Ovary (tissue), 9 donors: ENCODE measurements around the gene TRIM32. TPM values are rescaled to one million over a fixed set of nuclear protein-coding genes. Genes with fewer than 3 reads are reported as not detected.

Experiments used
- DNase-seq, 5 donors: peaks; one replicate each; pipeline ENCODE4 v3.0.0-alpha.2; 2019 to 2020
- H3K27ac ChIP-seq, 2 donors: fragments of 200-600 bp; one replicate each; pipeline versions ENCODE4 v1.5.1 to v1.8.0; 2019 to 2022
- H3K27me3 ChIP-seq: fragments of 200-600 bp; one replicate; pipeline ENCODE4 v1.8.0; 2022
- H3K36me3 ChIP-seq: fragments of 200-600 bp; sonication (generic); one replicate; pipeline ENCODE4 v1.5.1; 2019
- H3K4me1 ChIP-seq: one replicate; pipeline ENCODE4 v1.8.1; 2013; ENCODE audit warnings: mild to moderate bottlenecking, moderate library complexity; ENCODE audit not compliant: insufficient read depth
- H3K4me3 ChIP-seq: fragments of 200-600 bp; sonication (generic); one replicate; pipeline ENCODE4 v1.5.1; 2017
- H3K9me3 ChIP-seq, 2 donors: fragments of 200-600 bp in 1 of 2; sonication (generic) in 1 of 2; one replicate each; pipeline versions ENCODE4 v1.5.1 to v1.8.1; 2013 to 2019; ENCODE audit warnings: mild to moderate bottlenecking in 1 of 2, moderate library complexity in 1 of 2
- EP300 ChIP-seq: sonication (generic); formaldehyde crosslinking; IDR thresholded peaks from one replicate; pipeline ENCODE4 v1.6.1; 2017; ENCODE audit warnings: antibody characterized with exemption
- POLR2A ChIP-seq: fragments of 450-650 bp; IDR thresholded peaks from one replicate; pipeline ENCODE4 v1.6.1; 2017; ENCODE audit warnings: antibody characterized with exemption, mild to moderate bottlenecking, moderate library complexity
- WGBS, 3 donors: extraction: QIAGEN DNeasy Blood & Tissue Kit in 1 of 3; methylation state at CpG; one replicate each; pipeline versions ENCODE4 v1.1.5 to v1.1.7; 2013 to 2017; 5-methylcytosine and 5-hydroxymethylcytosine counted together
- intact Hi-C, 4 donors: fragments of 100-400 bp; cut with DNase I; formaldehyde crosslinking; loops; one replicate each; pipeline versions ENCODE4 v1.11.0 to v1.15.1; 2022 to 2023
- polyA plus RNA-seq, 2 donors: library from polyadenylated mRNA; stranded (reverse); fragments of 200-250 nt in 1 of 2; fragments of 350-450 nt in 1 of 2; fragmentation: Illumina TruSeq in 1 of 2; extraction: RNeasy Lipid Tissue Mini Kit (QIAGEN cat#74804) in 1 of 2; gene quantifications; one replicate each; pipeline ENCODE4 v1.2.3, GENCODE V29; 2013 to 2014
- total RNA-seq, 7 donors: library from RNA; depleted of rRNA in 2 of 7; stranded (reverse); fragments of >200 nt in 2 of 7; fragmentation: NEBNext Ultra II Directional in 3 of 7; extraction: Animal tissue kit (Norgen Biotek cat#: 25700) in 3 of 7; gene quantifications; one replicate each; pipeline versions ENCODE4 v1.1.0 to v1.2.4, GENCODE V29; 2016 to 2023
- TF ChIP-seq, protein P1 (sequence below), 3 donors: fragments of 450-650 bp in 2 of 3; fragments of 200-600 bp in 1 of 3; IDR thresholded peaks; one replicate each; pipeline versions ENCODE4 v1.5.1 to v1.8.0; 2016 to 2022; ENCODE audit warnings: antibody characterized with exemption in 3 of 3, mild to moderate bottlenecking in 1 of 3
- donor health status: DM: no; HTN: no; CAD: no; lungs with moderate emphysema.
- donor health status: DM: no; HTN: no; CAD: no.
- donor health status: Bipolar disorder and iron deficiency.
- donor health status: DM: yes; HTN: yes; CAD: no.
- donor health status: DM: no; HTN: no; CAD: no.
- donor health status: DM: yes; HTN: yes; CAD: no.

The TRIM32 gene
- total and polyA plus RNA-seq, 9 donors = 7.0 to 29.2 (median 22.1) TPM

DNA sequence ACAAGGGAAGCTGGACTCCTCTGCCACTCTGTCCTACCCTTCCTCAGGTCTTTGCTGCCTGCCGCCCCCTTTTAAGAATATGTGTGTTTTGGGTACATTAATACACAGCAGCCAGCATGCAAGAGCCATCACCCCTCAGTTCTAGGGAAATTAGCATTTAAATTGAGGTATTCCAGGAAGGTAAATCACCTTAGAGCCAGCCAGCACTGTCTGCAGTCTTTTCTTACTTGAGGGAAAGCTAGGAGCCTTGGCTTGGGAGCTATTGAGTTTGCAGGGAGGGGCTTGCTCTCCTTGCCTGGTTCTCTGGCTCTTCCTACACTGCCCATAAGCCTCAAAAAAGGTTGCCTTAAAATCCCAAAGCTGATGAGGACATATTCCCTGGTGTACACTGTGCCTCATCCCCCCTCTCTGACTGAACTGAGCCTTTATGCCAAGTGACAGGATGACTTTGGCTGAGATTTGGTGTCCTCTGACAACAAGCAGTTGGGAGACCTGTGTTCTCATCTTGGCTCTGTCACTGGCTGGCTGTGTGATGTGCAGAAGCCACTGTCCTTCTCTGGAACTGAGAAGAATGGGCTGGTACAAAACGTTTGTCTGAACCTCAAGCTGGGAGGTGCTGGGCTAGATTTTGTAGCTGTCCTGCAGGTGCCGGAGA, 54.1 kb downstream of the TRIM32 start:
- intact Hi-C loops = no loop called here
- no peaks in the 10 kb centered on the region for H3K36me3 ChIP-seq
- no peak overlapping the region for H3K27ac ChIP-seq
- H3K4me1 ChIP-seq = no peaks in the 10 kb centered on the region
- no peak overlapping the region for H3K4me3 ChIP-seq
- H3K9me3 ChIP-seq = no peaks in the 10 kb centered on the region
- DNase-seq = no peak
- WGBS, 3 donors = 78 to 86% (median 81%) methylated on average over 3 of the region's 3 CpGs
- no peak for TF ChIP-seq EP300
- TF ChIP-seq, protein P1, sequence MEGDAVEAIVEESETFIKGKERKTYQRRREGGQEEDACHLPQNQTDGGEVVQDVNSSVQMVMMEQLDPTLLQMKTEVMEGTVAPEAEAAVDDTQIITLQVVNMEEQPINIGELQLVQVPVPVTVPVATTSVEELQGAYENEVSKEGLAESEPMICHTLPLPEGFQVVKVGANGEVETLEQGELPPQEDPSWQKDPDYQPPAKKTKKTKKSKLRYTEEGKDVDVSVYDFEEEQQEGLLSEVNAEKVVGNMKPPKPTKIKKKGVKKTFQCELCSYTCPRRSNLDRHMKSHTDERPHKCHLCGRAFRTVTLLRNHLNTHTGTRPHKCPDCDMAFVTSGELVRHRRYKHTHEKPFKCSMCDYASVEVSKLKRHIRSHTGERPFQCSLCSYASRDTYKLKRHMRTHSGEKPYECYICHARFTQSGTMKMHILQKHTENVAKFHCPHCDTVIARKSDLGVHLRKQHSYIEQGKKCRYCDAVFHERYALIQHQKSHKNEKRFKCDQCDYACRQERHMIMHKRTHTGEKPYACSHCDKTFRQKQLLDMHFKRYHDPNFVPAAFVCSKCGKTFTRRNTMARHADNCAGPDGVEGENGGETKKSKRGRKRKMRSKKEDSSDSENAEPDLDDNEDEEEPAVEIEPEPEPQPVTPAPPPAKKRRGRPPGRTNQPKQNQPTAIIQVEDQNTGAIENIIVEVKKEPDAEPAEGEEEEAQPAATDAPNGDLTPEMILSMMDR (IDR thresholded peaks at IDR 0.05) = no peak
- TF ChIP-seq POLR2A = no peak
- H3K27me3 ChIP-seq = no peaks in the 10 kb centered on the region

DNA sequence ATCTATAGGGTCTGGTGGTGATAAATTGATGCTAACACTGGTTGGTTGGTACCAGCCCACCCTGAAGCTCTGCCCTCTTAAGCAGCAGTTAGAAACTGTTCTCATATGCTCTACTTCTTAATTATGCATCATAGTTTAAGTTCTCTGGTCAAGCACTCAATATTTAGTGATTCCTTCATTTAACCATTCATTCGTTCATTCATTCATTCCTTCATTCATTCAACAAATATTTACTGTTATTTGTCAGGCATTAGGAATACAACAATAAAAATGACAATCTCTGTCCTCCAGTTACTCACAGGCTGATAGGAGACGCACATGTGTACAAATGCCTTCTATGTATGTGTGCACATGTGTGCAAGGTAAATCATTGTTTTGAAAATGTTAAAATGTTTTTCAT, 54.6 kb downstream of the TRIM32 start:
- no peak for DNase-seq
- WGBS, 3 donors = 72 to 78% (median 77%) methylated on average over 2 of the region's 2 CpGs
- Histone ChIP-seq H3K9me3 (no peaks in the 10 kb centered on the region), H3K36me3 (no peaks in the 10 kb centered on the region), H3K4me1 (no peaks in the 10 kb centered on the region), H3K27me3 (no peaks in the 10 kb centered on the region), H3K27ac (no peak overlapping the region), H3K4me3 (no peak overlapping the region)
- no peak for TF ChIP-seq POLR2A
- no peak for TF ChIP-seq EP300
- intact Hi-C loops = no loop called here

DNA sequence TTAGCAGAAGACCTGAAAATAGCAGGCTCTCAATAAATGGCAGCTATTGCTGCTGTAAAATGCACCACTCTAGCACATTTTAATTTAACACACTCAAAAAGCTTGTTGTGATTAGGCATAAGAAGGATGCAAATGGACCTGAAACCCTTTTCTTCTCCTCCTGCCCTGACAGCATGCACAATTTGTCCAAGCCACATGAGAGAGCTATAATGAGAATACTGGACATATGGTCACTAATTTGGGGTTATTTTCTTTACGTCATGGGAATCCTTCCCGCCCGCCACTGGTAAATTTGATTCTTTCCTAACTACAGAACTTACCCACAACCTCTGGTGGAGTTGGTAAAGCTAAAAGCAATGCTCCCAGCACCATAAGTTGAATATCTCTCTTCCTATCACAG, 62.1 kb downstream of the TRIM32 start:
- no peaks in the 10 kb centered on the region for H3K27me3 ChIP-seq
- 94 to 95% (median 94%) methylated on average over 3 of the region's 3 CpGs for WGBS, 3 donors
- no peak for DNase-seq
- no peaks in the 10 kb centered on the region for H3K36me3 ChIP-seq
- H3K27ac ChIP-seq = no peak overlapping the region
- intact Hi-C loops = no loop called here
- no peak overlapping the region for H3K4me3 ChIP-seq
- no peak for TF ChIP-seq POLR2A
- TF ChIP-seq, protein P1 (IDR thresholded peaks at IDR 0.05) = no peak
- TF ChIP-seq EP300 = no peak
- no peaks in the 10 kb centered on the region for H3K9me3 ChIP-seq
- H3K4me1 ChIP-seq = no peaks in the 10 kb centered on the region

DNA sequence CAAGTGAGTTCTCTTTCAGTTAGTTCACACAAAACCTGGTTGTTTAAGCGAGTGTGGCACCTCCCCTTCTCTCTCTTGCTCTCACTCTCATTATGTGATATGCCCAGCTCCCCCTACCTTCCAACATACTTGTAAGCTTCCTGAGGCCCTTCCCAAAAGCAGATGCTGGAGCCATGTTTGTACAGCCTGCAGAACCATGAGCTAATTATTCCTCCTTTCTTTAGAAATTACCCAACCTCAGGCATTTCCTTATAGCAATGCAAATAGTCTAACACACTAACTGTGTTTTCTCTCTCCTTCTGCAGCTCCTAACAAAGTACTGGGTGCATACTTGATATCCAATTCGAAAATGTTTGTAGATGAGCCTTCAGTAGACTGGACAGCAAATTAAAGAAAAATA, 62.7 kb downstream of the TRIM32 start:
- 64 to 76% (median 74%) methylated on average over 2 of the region's 2 CpGs for WGBS, 3 donors
- Histone ChIP-seq H3K36me3 (no peaks in the 10 kb centered on the region), H3K9me3 (no peaks in the 10 kb centered on the region), H3K4me3 (no peak overlapping the region), H3K4me1 (no peaks in the 10 kb centered on the region), H3K27ac (no peak overlapping the region), H3K27me3 (no peaks in the 10 kb centered on the region)
- no peak for TF ChIP-seq POLR2A
- TF ChIP-seq, protein P1 (IDR thresholded peaks at IDR 0.05) = no peak
- no peak for TF ChIP-seq EP300
- no peak for DNase-seq
- intact Hi-C loops = no loop called here

DNA sequence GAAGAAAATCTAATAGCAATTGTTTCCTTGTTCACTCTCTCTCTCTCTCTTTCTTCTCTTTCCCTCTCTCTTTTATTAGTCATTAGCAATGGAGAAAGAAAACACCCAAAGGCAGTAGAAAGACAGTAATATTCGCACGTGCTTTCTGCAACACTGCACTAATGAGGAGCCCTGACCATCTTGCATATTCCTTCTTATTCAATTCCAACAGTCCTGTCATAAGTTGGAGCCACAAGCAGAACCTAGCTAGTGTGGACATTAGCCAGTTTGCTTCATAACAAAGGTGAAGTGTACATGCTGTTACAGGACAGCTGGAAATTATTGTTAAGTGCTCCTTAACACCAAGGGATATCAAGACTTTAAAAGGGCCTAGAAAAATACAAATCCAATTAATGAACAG, 63.4 kb downstream of the TRIM32 start:
- no peak overlapping the region for H3K4me3 ChIP-seq
- DNase-seq = no peak
- no peaks in the 10 kb centered on the region for H3K4me1 ChIP-seq
- H3K27ac ChIP-seq = no peak overlapping the region
- TF ChIP-seq POLR2A = no peak
- TF ChIP-seq, protein P1 (IDR thresholded peaks at IDR 0.05) = no peak
- TF ChIP-seq EP300 = no peak
- 84 to 92% (median 90%) methylated on average over 2 of the region's 2 CpGs for WGBS, 3 donors
- H3K9me3 ChIP-seq = no peaks in the 10 kb centered on the region
- H3K36me3 ChIP-seq = no peaks in the 10 kb centered on the region
- intact Hi-C loops = no loop called here
- H3K27me3 ChIP-seq = no peaks in the 10 kb centered on the region
